Lower leg skin (tissue), 3 donors: ENCODE data around the gene MCTP1.

ENCODE experiments used
- CTCF ChIP-seq, 3 donors: fragments of 450-650 bp; IDR thresholded peaks; one replicate each; pipeline ENCODE4 v1.5.1; 2016; ENCODE audit warnings: antibody characterized with exemption in 3 of 3, mild to moderate bottlenecking in 3 of 3, moderate library complexity in 2 of 3
- POLR2A ChIP-seq, 2 donors: fragments of 450-650 bp; IDR thresholded peaks; one replicate each; pipeline ENCODE4 v1.6.1; 2016 to 2017; ENCODE audit warnings: antibody characterized with exemption in 2 of 2, mild to moderate bottlenecking in 1 of 2, moderate library complexity in 1 of 2

- TF ChIP-seq POLR2A (IDR thresholded peaks at IDR 0.05), result no peak
- no peak for TF ChIP-seq CTCF (IDR thresholded peaks at IDR 0.05)
Observed at GRCh38 chr5:95152131-95152530, 132.8 kb downstream of the MCTP1 start.
